Stomach (tissue), 4 donors: ENCODE data around the gene COL4A2.

Experiments used
- CTCF ChIP-seq, 7 experiments: fragments of 450-650 bp in 4 of 7; fragments of 200-600 bp in 3 of 7; sonication (generic) in 3 of 7; IDR thresholded peaks; one replicate each; pipeline ENCODE4 v1.5.1; 2016 to 2019; ENCODE audit warnings: antibody characterized with exemption in 7 of 7, control low read depth in 2 of 7, mild to moderate bottlenecking in 1 of 7
- EP300 ChIP-seq: sonication (generic); formaldehyde crosslinking; IDR thresholded peaks from one replicate; pipeline ENCODE4 v1.6.1; 2017; ENCODE audit warnings: antibody characterized with exemption
- POLR2A ChIP-seq, 4 donors: fragments of 450-650 bp; IDR thresholded peaks; one replicate each; pipeline ENCODE4 v1.6.1; 2016; ENCODE audit warnings: antibody characterized with exemption in 4 of 4, control low read depth in 2 of 4, mild to moderate bottlenecking in 1 of 4, moderate library complexity in 1 of 4
- POLR2AphosphoS5 ChIP-seq, 3 donors: sonication (generic); formaldehyde crosslinking; IDR thresholded peaks; one replicate each; pipeline ENCODE4 v1.6.1; 2016; ENCODE audit warnings: antibody characterized with exemption in 3 of 3

GRCh38 chr13:110368408-110368807 is 61.3 kb downstream of the COL4A2 start:
- no peak for TF ChIP-seq POLR2A (IDR thresholded peaks at IDR 0.05)
- no peak for TF ChIP-seq CTCF (IDR thresholded peaks at IDR 0.05)
- no peak for TF ChIP-seq POLR2AphosphoS5 (IDR thresholded peaks at IDR 0.05)
- no peak for TF ChIP-seq EP300
